ENCODE measurements around the gene MTPN. TPM values are rescaled to one million over a fixed set of nuclear protein-coding genes. Genes with fewer than 3 reads are reported as not detected.

The MTPN gene
- total RNA-seq, 1 experiment from 2014 or later, result 67.9 TPM

- no peak for DNase-seq (ENCODE audit: low spot score)
These were observed 49.0 kb downstream of the MTPN start for GRCh38 chr7:135928136-135928535.

GRCh38 chr7:135925210-135925609 is 51.9 kb downstream of the MTPN start:
- DNase-seq (ENCODE audit: low spot score), result no peak

GRCh38 chr7:135924302-135924701 is 52.9 kb downstream of the MTPN start:
- DNase-seq (ENCODE audit: low spot score), result no peak

GRCh38 chr7:135922263-135922662 is 54.9 kb downstream of the MTPN start:
- no peak for DNase-seq (ENCODE audit: low spot score)

- no peak for DNase-seq (ENCODE audit: low spot score)
These were observed 56.7 kb downstream of the MTPN start for GRCh38 chr7:135920478-135920877.

- DNase-seq (ENCODE audit: low spot score), result no peak
These were observed 57.9 kb downstream of the MTPN start for GRCh38 chr7:135919071-135919841.

- DNase-seq (ENCODE audit: low spot score), result no peak
These were observed 59.0 kb downstream of the MTPN start for GRCh38 chr7:135918134-135918533.

- no peak for DNase-seq (ENCODE audit: low spot score)
These were observed 59.4 kb downstream of the MTPN start for GRCh38 chr7:135917721-135918120.

- DNase-seq (ENCODE audit: low spot score), result no peak
These were observed 62.8 kb downstream of the MTPN start for GRCh38 chr7:135914346-135914745.

GRCh38 chr7:135913404-135913803 is 63.8 kb downstream of the MTPN start:
- no peak for DNase-seq (ENCODE audit: low spot score)

GRCh38 chr7:135911099-135911498 is 66.1 kb downstream of the MTPN start:
- no peak for DNase-seq (ENCODE audit: low spot score)

GRCh38 chr7:135910393-135911036 is 66.6 kb downstream of the MTPN start:
- DNase-seq (ENCODE audit: low spot score), result no peak

GRCh38 chr7:135905858-135906257 is 71.3 kb downstream of the MTPN start:
- no peak for DNase-seq (ENCODE audit: low spot score)

- DNase-seq (ENCODE audit: low spot score), result no peak
These were observed 71.8 kb downstream of the MTPN start for GRCh38 chr7:135905355-135905754.

GRCh38 chr7:135904282-135904681 is 72.9 kb downstream of the MTPN start:
- DNase-seq (ENCODE audit: low spot score), result no peak

- no peak for DNase-seq (ENCODE audit: low spot score)
These were observed 75.3 kb downstream of the MTPN start for GRCh38 chr7:135901585-135902540.

GRCh38 chr7:135900065-135900546 is 77.1 kb downstream of the MTPN start:
- no peak for DNase-seq (ENCODE audit: low spot score)

- no peak for DNase-seq (ENCODE audit: low spot score)
These were observed 77.6 kb downstream of the MTPN start for GRCh38 chr7:135899458-135900064.

GRCh38 chr7:135898226-135898625 is 78.9 kb downstream of the MTPN start:
- no peak for DNase-seq (ENCODE audit: low spot score)

- DNase-seq (ENCODE audit: low spot score), result no peak
These were observed 82.3 kb downstream of the MTPN start for GRCh38 chr7:135894816-135895215.

- no peak for DNase-seq (ENCODE audit: low spot score)
These were observed 87.3 kb downstream of the MTPN start for GRCh38 chr7:135889823-135890222.

- DNase-seq (ENCODE audit: low spot score), result no peak
These were observed 88.4 kb downstream of the MTPN start for GRCh38 chr7:135888740-135889139.

All from HT-29 (cell line).